Endothelial cell (in vitro differentiated cells): ENCODE results near the gene DNAH6. TPM values are rescaled to one million over a fixed set of nuclear protein-coding genes. Genes with fewer than 3 reads are reported as not detected.

Experiments used
- DNase-seq: peaks from one replicate; pipeline ENCODE4 v3.0.0; 2021; ENCODE audit warnings: low spot score
- H3K27ac Mint-ChIP-seq: one replicate; pipeline ENCODE4 v1.8.0; 2021; ENCODE audit warnings: mixed read lengths, inconsistent platforms; ENCODE audit not compliant: unreplicated experiment
- H3K27me3 Mint-ChIP-seq: one replicate; pipeline ENCODE4 v1.8.0; 2021; ENCODE audit warnings: mild to moderate bottlenecking, moderate library complexity, mixed read lengths, inconsistent platforms; ENCODE audit not compliant: unreplicated experiment
- H3K36me3 Mint-ChIP-seq: one replicate; pipeline ENCODE4 v1.8.0; 2021; ENCODE audit warnings: mild to moderate bottlenecking, low read depth, mixed read lengths, inconsistent platforms; ENCODE audit not compliant: unreplicated experiment
- H3K4me1 Mint-ChIP-seq: one replicate; pipeline ENCODE4 v1.8.0; 2021; ENCODE audit warnings: mild to moderate bottlenecking, mixed read lengths, inconsistent platforms; ENCODE audit not compliant: unreplicated experiment
- H3K4me3 Mint-ChIP-seq: one replicate; pipeline ENCODE4 v1.8.0; 2021; ENCODE audit warnings: mild to moderate bottlenecking, mixed read lengths, inconsistent platforms; ENCODE audit not compliant: unreplicated experiment
- H3K9me3 Mint-ChIP-seq: one replicate; pipeline ENCODE4 v1.8.0; 2021; ENCODE audit warnings: mixed read lengths, inconsistent platforms; ENCODE audit not compliant: unreplicated experiment
- CTCF ChIP-seq: fragments of 200-600 bp; sonication (generic); IDR thresholded peaks from one replicate; pipeline ENCODE4 v1.5.0; 2021; ENCODE audit warnings: antibody characterized with exemption; ENCODE audit not compliant: unreplicated experiment
- total RNA-seq: library from RNA; stranded (reverse); fragmentation: NEBNext Ultra II Directional; extraction: Animal tissue kit (Norgen Biotek cat#: 25700); gene quantifications from one replicate; pipeline ENCODE4 v1.2.1, GENCODE V29; 2021; ENCODE audit not compliant: unreplicated experiment

The DNAH6 gene
- total RNA-seq, 1 donor from 2014 or later, result 7.8 TPM

- no peaks in the 10 kb centered on the region for H3K9me3 Mint-ChIP-seq
- H3K4me1 Mint-ChIP-seq, result no peaks in the 10 kb centered on the region
- no peak for TF ChIP-seq CTCF
- peaks cover 1% of the 10 kb centered on the region for H3K27me3 Mint-ChIP-seq
- DNase-seq, result no peak
- H3K36me3 Mint-ChIP-seq, result no peaks in the 10 kb centered on the region
- no peak overlapping the region for H3K27ac Mint-ChIP-seq
- H3K4me3 Mint-ChIP-seq, result no peak overlapping the region
These were observed 306.9 kb downstream of the DNAH6 start for GRCh38 chr2:84823229-84823628.

GRCh38 chr2:84823788-84824187 lies 307.5 kb downstream of the DNAH6 start:
- no peak for TF ChIP-seq CTCF
- H3K4me3 Mint-ChIP-seq, result no peak overlapping the region
- no peak for DNase-seq
- no peaks in the 10 kb centered on the region for H3K4me1 Mint-ChIP-seq
- H3K27ac Mint-ChIP-seq, result no peak overlapping the region
- H3K36me3 Mint-ChIP-seq, result no peaks in the 10 kb centered on the region
- peaks cover 1% of the 10 kb centered on the region for H3K27me3 Mint-ChIP-seq
- no peaks in the 10 kb centered on the region for H3K9me3 Mint-ChIP-seq

GRCh38 chr2:84827978-84828575 lies 311.8 kb downstream of the DNAH6 start:
- no peak for DNase-seq
- TF ChIP-seq CTCF, result no peak
- no peaks in the 10 kb centered on the region for H3K9me3 Mint-ChIP-seq
- no peak overlapping the region for H3K4me3 Mint-ChIP-seq
- no peaks in the 10 kb centered on the region for H3K36me3 Mint-ChIP-seq
- H3K27ac Mint-ChIP-seq, result no peak overlapping the region
- H3K4me1 Mint-ChIP-seq, result no peaks in the 10 kb centered on the region
- H3K27me3 Mint-ChIP-seq, result peaks cover 1% of the 10 kb centered on the region

GRCh38 chr2:84829693-84830092 lies 313.4 kb downstream of the DNAH6 start:
- H3K4me3 Mint-ChIP-seq, result no peak overlapping the region
- H3K36me3 Mint-ChIP-seq, result no peaks in the 10 kb centered on the region
- no peak for TF ChIP-seq CTCF
- DNase-seq, result no peak
- no peak overlapping the region for H3K27ac Mint-ChIP-seq
- no peaks in the 10 kb centered on the region for H3K27me3 Mint-ChIP-seq
- no peaks in the 10 kb centered on the region for H3K9me3 Mint-ChIP-seq
- H3K4me1 Mint-ChIP-seq, result no peaks in the 10 kb centered on the region

- no peak for DNase-seq
- no peaks in the 10 kb centered on the region for H3K27me3 Mint-ChIP-seq
- H3K9me3 Mint-ChIP-seq, result no peaks in the 10 kb centered on the region
- H3K27ac Mint-ChIP-seq, result no peak overlapping the region
- H3K4me1 Mint-ChIP-seq, result no peaks in the 10 kb centered on the region
- no peaks in the 10 kb centered on the region for H3K36me3 Mint-ChIP-seq
- H3K4me3 Mint-ChIP-seq, result no peak overlapping the region
- TF ChIP-seq CTCF, result no peak
These were observed 313.8 kb downstream of the DNAH6 start for GRCh38 chr2:84830095-84830494.
